CD14-positive monocyte (primary cell): ENCODE measurements around the gene CANT1. TPM values are rescaled to one million over a fixed set of nuclear protein-coding genes. Genes with fewer than 3 reads are reported as not detected.

Experiments used
- DNase-seq, 3 donors: peaks; one replicate each; pipeline ENCODE4 v3.0.0-alpha.2; 2011 to 2022
- H2AFZ ChIP-seq: 2 replicates; pipeline ENCODE4 v1.6.0; 2012; ENCODE audit warnings: mild to moderate bottlenecking, low read depth, low read length, inconsistent platforms; ENCODE audit not compliant: insufficient read depth, poor library complexity, severe bottlenecking
- H3K27ac ChIP-seq, 2 donors: 1 replicate in 1 of 2; 2 replicates in 1 of 2; pipeline ENCODE4 v1.5.1; 2012 to 2013; ENCODE audit warnings: low read length in 2 of 2, control low read depth in 1 of 2, inconsistent platforms in 1 of 2, low read depth in 1 of 2, mild to moderate bottlenecking in 1 of 2
- H3K27me3 ChIP-seq, 2 donors: one replicate each; pipeline versions ENCODE4 v1.6.0 to v1.6.1; 2011 to 2013; ENCODE audit warnings: low read length in 2 of 2; ENCODE audit not compliant: control insufficient read depth in 2 of 2, insufficient read depth in 2 of 2
- H3K36me3 ChIP-seq, 2 donors: replicated peaks in 1 of 2; 1 replicate in 1 of 2; 2 replicates in 1 of 2; pipeline versions ENCODE4 v1.5.1 to v1.6.1; 2012 to 2013; ENCODE audit warnings: low read length in 2 of 2, control low read depth in 1 of 2, inconsistent platforms in 1 of 2, mild to moderate bottlenecking in 1 of 2; ENCODE audit not compliant: insufficient read depth in 2 of 2, control insufficient read depth in 1 of 2
- H3K4me1 ChIP-seq, 2 donors: 1 replicate in 1 of 2; 2 replicates in 1 of 2; pipeline versions ENCODE4 v1.5.1 to v1.6.1; 2012 to 2013; ENCODE audit warnings: low read length in 2 of 2, control low read depth in 1 of 2, inconsistent platforms in 1 of 2, mild to moderate bottlenecking in 1 of 2, moderate library complexity in 1 of 2; ENCODE audit not compliant: insufficient read depth in 2 of 2, control insufficient read depth in 1 of 2
- H3K4me2 ChIP-seq: replicated peaks from 2 replicates; pipeline ENCODE3; 2012; ENCODE audit warnings: low read length, moderate library complexity, mild to moderate bottlenecking; ENCODE audit not compliant: poor library complexity, severe bottlenecking; ENCODE audit errors: extremely low read depth
- H3K4me3 ChIP-seq, 3 experiments: fragments of 200-600 bp in 1 of 3; sonication (generic) in 1 of 3; replicated peaks in 1 of 3; 1 replicate in 2 of 3; 2 replicates in 1 of 3; pipeline ENCODE4 v1.5.1; 2011 to 2013; ENCODE audit warnings: low read length in 3 of 3, mild to moderate bottlenecking in 3 of 3, control low read depth in 2 of 3, low read depth in 2 of 3, inconsistent platforms in 1 of 3, moderate library complexity in 1 of 3
- H3K79me2 ChIP-seq: 2 replicates; pipeline ENCODE4 v1.6.0; 2012; ENCODE audit warnings: mild to moderate bottlenecking, control low read depth, inconsistent platforms, low read length, moderate library complexity; ENCODE audit not compliant: insufficient read depth
- H3K9ac ChIP-seq: 2 replicates; pipeline ENCODE4 v1.6.0; 2017; ENCODE audit warnings: low read length, mild to moderate bottlenecking; ENCODE audit not compliant: insufficient read depth, poor library complexity, severe bottlenecking
- H3K9me3 ChIP-seq, 2 donors: replicated peaks in 1 of 2; 1 replicate in 1 of 2; 2 replicates in 1 of 2; pipeline versions ENCODE4 v1.5.1 to v1.6.1; 2012 to 2013; ENCODE audit warnings: low read length in 2 of 2, control low read depth in 1 of 2; ENCODE audit not compliant: control insufficient read depth in 1 of 2, insufficient read depth in 1 of 2
- H4K20me1 ChIP-seq: 2 replicates; pipeline ENCODE4 v1.6.0; 2012; ENCODE audit warnings: mild to moderate bottlenecking, low read length, control low read depth, moderate library complexity; ENCODE audit not compliant: insufficient read depth
- H3K27ac Mint-ChIP-seq, 7 donors: one replicate each; pipeline ENCODE4 v1.8.0; 2020; ENCODE audit warnings: mild to moderate bottlenecking in 7 of 7, mixed read lengths in 7 of 7, moderate library complexity in 6 of 7, inconsistent platforms in 2 of 7
- H3K27me3 Mint-ChIP-seq, 3 donors: one replicate each; pipeline ENCODE4 v1.8.0; 2021 to 2022; ENCODE audit warnings: low read depth in 3 of 3, mild to moderate bottlenecking in 3 of 3, mixed read lengths in 3 of 3, moderate library complexity in 3 of 3, inconsistent platforms in 1 of 3
- H3K36me3 Mint-ChIP-seq, 2 donors: one replicate each; pipeline ENCODE4 v1.8.0; 2020; ENCODE audit warnings: mixed read lengths in 2 of 2, inconsistent platforms in 1 of 2, mild to moderate bottlenecking in 1 of 2
- H3K4me1 Mint-ChIP-seq: one replicate; pipeline ENCODE4 v1.8.0; 2020; ENCODE audit warnings: mild to moderate bottlenecking, mixed read lengths
- H3K4me3 Mint-ChIP-seq, 2 donors: one replicate each; pipeline ENCODE4 v1.8.0; 2020; ENCODE audit warnings: mild to moderate bottlenecking in 2 of 2, mixed read lengths in 2 of 2, moderate library complexity in 1 of 2
- H3K9me3 Mint-ChIP-seq, 7 donors: one replicate each; pipeline ENCODE4 v1.8.0; 2020 to 2022; ENCODE audit warnings: mixed read lengths in 7 of 7, mild to moderate bottlenecking in 6 of 7, moderate library complexity in 6 of 7, inconsistent platforms in 2 of 7
- WGBS: methylation state at CpG from one replicate; pipeline ENCODE4 v1.1.5; 2013; ENCODE audit warnings: missing lambda C conversion rate; ENCODE audit not compliant: insufficient coverage; 5-methylcytosine and 5-hydroxymethylcytosine counted together
- intact Hi-C, 2 donors: fragments of 100-400 bp; cut with micrococcal nuclease; formaldehyde crosslinking; loops; one replicate each; pipeline versions ENCODE4 v1.15.0 to v1.15.1; 2023
- polyA plus RNA-seq, 3 donors: library from polyadenylated mRNA; depleted of rRNA in 1 of 3; unstranded in 2 of 3; stranded (reverse) in 1 of 3; fragments of 300-500 nt in 2 of 3; fragments of >200 nt in 1 of 3; fragmentation: Illumina TruSeq in 2 of 3; gene quantifications; 1 replicate in 2 of 3; 2 replicates in 1 of 3; pipeline ENCODE4 v1.2.3, GENCODE V29; 2012 to 2021
- TF ChIP-seq, protein P1 (sequence below): fragments of 200-600 bp; IDR thresholded peaks from one replicate; pipeline ENCODE4 v1.8.0; 2022; ENCODE audit warnings: antibody characterized with exemption, mild to moderate bottlenecking

CANT1 gene
- polyA plus RNA-seq, 3 donors = 10.6 to 16.6 (median 14.3) TPM

GRCh38 chr17:79046916-79047280 is 37.3 kb upstream of the CANT1 start:
- Mint-ChIP-seq H3K4me3 (no peak overlapping the region), H3K4me1 (no peaks in the 10 kb centered on the region), H3K27ac (peak overlapping the region in 1 of 7 donors; percentile 33), H3K36me3 (no peaks in the 10 kb centered on the region), H3K27me3 (peaks cover 6 to 34% (median 20%) of the 10 kb centered on the region in 3 donors), H3K9me3 (peaks cover 0 to 7% (median 0%) of the 10 kb centered on the region in 7 donors)
- Histone ChIP-seq H3K27me3 (peaks cover 0 to 2% of the 10 kb centered on the region in 2 donors), H3K4me2 (no peak overlapping the region), H3K9ac (no peak overlapping the region), H3K36me3 (no peaks in the 10 kb centered on the region), H3K4me3 (no peak overlapping the region), H4K20me1 (no peaks in the 10 kb centered on the region), H3K27ac (no peak overlapping the region), H3K9me3 (no peaks in the 10 kb centered on the region), H3K79me2 (no peaks in the 10 kb centered on the region), H2AFZ (no peak overlapping the region), H3K4me1 (no peaks in the 10 kb centered on the region)
- no peak for DNase-seq
- WGBS = 94% methylated on average over 11 of the region's 15 CpGs
- intact Hi-C loops = loop anchor here (2.0 to 5.0 kb wide), 4 partner anchors 35 to 346 kb away; no protein-coding TSS in a partner anchor
- TF ChIP-seq, protein P1, sequence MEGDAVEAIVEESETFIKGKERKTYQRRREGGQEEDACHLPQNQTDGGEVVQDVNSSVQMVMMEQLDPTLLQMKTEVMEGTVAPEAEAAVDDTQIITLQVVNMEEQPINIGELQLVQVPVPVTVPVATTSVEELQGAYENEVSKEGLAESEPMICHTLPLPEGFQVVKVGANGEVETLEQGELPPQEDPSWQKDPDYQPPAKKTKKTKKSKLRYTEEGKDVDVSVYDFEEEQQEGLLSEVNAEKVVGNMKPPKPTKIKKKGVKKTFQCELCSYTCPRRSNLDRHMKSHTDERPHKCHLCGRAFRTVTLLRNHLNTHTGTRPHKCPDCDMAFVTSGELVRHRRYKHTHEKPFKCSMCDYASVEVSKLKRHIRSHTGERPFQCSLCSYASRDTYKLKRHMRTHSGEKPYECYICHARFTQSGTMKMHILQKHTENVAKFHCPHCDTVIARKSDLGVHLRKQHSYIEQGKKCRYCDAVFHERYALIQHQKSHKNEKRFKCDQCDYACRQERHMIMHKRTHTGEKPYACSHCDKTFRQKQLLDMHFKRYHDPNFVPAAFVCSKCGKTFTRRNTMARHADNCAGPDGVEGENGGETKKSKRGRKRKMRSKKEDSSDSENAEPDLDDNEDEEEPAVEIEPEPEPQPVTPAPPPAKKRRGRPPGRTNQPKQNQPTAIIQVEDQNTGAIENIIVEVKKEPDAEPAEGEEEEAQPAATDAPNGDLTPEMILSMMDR = no peak

DNA sequence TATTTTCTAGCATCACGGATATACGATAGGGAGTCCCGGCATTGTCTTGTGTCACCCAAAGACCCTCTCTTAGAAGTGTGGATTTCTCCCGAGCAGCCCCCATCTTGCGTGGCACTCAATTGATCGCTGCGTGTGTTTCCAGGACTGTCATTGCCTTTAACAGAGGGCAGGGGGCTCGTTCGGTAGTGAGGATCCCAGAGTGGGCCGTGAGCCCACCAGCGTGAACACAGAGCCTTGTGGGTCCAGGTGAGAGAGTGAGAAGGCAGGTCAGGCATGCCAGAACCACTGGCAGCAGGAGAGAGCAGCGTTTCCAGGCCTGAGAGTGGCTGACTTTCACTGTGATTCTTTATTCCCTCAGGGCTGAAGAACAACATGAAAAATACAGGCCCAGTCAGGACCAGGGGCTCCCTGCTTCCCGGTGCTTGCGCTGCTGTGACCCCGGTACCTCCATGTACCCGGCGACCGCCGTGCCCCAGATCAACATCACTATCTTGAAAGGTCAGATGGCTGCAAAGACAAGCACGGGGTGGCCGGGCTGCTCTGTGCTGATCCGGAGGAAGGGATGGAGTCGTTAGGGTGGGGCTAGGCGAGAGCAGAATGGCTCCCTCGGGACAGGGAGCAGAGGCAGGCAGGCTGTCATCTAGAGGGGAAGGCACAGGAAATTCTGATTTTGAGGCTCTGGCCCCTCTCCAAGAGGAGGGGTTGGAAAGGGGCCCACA is 36.8 kb upstream of the CANT1 start:
- WGBS = 81% methylated on average over 22 of the region's 25 CpGs
- no peaks in the 10 kb centered on the region for H3K79me2 ChIP-seq
- no peaks in the 10 kb centered on the region for H3K36me3 ChIP-seq
- Mint-ChIP-seq H3K27ac (no peak overlapping the region), H3K4me3 (no peak overlapping the region), H3K27me3 (peaks cover 6 to 34% (median 20%) of the 10 kb centered on the region in 3 donors), H3K4me1 (no peaks in the 10 kb centered on the region), H3K9me3 (peaks cover 0 to 7% (median 0%) of the 10 kb centered on the region in 7 donors), H3K36me3 (no peaks in the 10 kb centered on the region)
- H3K4me2 ChIP-seq = no peak overlapping the region
- no peaks in the 10 kb centered on the region for H4K20me1 ChIP-seq
- TF ChIP-seq, protein P1 = peak; percentile 56
- H3K27me3 ChIP-seq = peaks cover 0 to 2% of the 10 kb centered on the region in 2 donors
- H3K9me3 ChIP-seq = no peaks in the 10 kb centered on the region
- no peak overlapping the region for H2AFZ ChIP-seq
- H3K4me1 ChIP-seq = no peaks in the 10 kb centered on the region
- intact Hi-C loops = loop anchor here (2.0 to 5.0 kb wide), 4 partner anchors 36 to 346 kb away; no protein-coding TSS in a partner anchor
- no peak overlapping the region for H3K27ac ChIP-seq
- no peak for DNase-seq
- H3K9ac ChIP-seq = no peak overlapping the region
- no peak overlapping the region for H3K4me3 ChIP-seq
